NCI-H526 treated with DMSO at 0.1 percent for 48 hours (cell line): ENCODE measurements around the gene DNAJC19.
A peak's percentile ranks its signal among the peaks of the same experiment; 100 is the strongest.
"Not testable (repeated sequence)": the region's sequence is repeated elsewhere in the genome, so short reads cannot be mapped to it uniquely, and the experiment has no call there.

Experiments
- DNase-seq: peaks from one replicate; lab custom pipeline; 2025; lab: John Stamatoyannopoulos, UW

Gene DNAJC19

DNA sequence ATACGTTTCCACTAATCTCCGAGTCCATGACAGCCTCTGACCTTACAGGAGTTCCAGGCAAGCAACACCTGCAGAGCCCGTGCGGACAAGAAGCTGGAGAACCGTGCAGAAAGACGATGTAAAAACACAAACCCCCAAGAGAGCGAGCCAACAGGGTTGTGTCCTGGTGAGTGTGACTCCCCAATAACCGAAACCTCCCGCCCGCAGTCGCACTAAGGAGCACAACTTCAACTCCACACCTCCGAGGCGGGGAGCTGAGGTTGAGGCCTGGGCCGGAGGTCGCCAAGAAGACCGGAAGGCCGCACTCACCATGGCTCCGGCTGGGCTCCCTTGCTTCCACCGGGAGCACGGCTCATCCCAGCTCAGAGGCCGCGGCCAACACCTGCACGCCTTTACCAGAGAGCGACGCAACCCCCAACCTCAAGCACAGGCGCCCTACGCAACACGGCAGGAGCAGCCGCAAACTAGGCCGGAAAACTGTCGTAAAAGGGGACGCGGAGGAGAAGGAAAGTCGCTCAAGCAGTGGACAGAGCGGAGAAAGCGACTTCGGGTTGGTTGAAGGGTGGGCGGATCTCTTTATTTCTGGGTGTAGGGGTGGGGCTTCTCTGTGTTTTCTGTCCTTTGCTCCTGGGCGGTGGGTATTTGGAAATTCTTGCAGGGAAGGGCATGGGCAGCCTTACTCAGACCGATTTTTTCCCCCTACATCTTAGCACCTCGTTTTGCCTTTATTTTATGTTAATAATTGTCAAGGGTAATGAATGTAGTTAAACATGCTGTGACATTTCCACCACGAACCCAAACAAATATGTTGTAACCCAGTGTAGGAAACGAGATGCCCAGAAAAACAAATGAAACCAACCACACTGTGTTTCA is at the start of gene DNAJC19:
Gene DNAJC19 (minus strand): TSS at position 446 of the 873 bp plus-strand sequence. CDS start 134 bp downstream, at position 312.
- DNase-seq, result peak; percentile 95

DNA sequence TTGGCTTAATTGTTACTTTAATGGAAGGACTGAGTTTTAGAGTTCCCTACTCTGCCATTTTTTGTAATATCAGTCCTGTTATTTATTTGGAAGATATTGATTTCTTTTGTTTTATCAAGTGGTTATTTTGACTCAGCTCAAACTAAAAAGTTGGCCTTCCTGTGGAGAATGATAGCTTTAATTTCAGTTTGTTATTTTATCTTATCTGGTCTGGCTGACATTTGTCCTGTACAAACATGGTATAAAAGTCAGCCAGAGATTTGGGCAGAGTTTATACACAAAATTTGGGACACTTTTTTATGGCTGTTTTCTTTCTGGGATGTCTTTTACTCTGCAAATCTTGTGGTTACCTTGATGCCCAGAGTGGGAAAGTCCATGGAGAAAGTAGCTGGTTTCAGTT is 41.4 kb upstream of the DNAJC19 start:
- no peak for DNase-seq

DNA sequence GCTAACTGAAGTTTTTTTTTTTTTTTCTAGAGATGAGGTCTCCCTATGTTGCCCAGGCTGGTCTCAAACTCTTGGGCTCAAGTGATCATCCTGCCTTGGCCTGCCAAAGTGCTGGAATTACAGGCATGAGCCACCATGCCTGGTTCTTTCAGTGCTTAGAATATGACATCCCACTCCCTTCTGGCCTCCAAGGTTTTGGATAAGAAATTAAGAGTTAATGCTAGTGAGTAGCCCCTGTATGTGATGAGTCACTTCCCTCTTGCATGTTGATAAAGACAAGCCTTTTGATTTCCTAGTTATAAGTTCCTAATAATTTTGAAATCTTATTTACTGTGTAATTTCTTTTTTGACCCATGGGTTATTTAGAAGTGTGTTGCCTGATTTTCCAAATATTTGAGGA is 35.7 kb upstream of the DNAJC19 start:
- DNase-seq, result no peak

DNA sequence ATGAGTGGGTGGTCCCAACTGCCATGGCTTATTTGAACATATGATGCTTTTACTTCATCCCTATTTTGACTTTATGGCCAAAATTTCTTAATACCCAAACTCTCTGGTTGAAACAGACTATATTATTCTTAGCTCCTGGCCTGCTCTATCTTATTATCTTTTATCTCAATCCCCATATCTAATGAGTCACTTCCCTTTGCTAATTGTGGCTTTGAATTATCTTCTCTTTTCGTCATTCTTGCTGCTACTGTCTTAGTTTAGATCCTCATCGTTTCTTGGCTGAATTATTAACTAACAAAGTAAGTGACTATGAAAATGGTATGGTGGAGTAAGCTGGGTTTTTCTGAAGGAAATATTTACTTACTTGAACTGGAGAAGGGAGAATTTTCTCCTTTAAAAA is 28.2 kb upstream of the DNAJC19 start:
- DNase-seq, result no peak

DNA sequence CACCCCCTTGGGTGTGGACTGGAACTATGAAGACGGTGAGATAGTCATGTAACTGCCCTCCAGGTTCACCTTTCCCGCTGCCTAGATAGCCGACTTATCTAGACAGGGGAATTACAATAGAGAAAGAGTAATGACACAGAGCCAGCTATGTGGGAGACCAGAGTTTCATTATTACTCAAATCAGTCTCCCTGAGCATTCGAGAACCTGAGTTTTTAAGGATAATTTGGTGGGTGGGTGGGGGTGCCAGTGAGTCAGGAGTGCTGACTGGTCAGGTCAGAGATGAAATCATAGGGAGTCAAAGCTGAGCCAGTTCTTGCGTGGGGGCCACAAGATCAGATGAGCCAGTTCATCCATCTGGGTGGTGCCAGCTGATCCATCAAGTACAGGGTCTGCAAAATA is 19.7 kb upstream of the DNAJC19 start:
- DNase-seq, result no peak

DNA sequence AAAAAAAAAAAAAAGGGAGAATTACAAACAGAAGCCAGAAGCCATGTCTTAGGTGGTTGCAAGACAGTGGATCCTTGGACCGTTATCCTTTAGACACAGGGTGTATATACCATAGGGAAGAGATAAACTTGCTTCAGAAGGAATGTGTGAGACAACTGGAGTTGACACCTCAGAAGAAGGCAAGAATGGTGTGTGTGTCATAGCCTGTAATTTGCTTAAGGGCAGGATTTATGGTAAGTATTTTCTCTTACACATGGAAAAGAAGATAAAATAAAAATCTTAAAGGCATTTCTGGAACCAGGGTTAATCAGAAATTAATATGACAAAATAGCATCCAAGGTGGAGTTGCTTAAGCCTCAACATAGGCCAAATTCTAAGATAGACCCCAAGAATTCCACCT is 19.3 kb upstream of the DNAJC19 start:
- DNase-seq, result no peak

DNA sequence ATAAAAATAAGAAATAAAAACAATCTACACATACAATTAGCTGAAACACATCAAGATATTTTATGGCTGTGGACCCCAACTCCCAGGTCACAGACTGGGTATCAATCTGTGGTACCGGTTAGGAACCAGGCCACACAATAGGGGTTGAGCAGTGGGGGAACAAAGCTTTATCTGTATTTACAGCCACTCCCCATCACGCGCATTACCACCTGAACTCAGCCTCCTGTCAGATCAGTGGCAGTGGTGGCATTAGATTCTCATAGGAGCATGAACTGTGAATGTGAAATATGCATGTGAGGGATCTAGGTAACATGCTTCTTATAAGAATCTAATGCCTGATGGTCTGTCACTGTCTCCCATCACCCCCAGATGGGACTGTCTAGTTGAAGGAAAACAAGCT is 17.7 kb upstream of the DNAJC19 start:
- DNase-seq, result no peak

DNA sequence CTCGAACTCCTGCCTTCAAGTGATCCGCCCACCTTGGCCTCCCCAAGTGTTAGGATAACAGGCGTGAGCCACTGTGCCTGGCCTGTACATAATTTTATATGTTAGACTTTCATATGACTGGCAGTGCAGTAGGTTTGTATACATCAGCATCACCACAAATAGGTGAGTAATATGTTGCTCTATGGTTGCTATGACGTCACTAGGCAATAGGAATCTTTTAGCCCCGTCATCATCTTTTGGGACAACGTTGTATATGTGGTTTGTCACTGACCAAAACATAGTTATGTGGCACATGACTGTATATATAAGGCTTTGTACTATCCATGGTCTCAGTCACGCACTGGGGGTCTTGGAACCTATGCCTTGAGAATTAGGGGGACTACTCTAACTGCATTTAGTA is 17.0 kb upstream of the DNAJC19 start:
- DNase-seq, result no peak

DNA sequence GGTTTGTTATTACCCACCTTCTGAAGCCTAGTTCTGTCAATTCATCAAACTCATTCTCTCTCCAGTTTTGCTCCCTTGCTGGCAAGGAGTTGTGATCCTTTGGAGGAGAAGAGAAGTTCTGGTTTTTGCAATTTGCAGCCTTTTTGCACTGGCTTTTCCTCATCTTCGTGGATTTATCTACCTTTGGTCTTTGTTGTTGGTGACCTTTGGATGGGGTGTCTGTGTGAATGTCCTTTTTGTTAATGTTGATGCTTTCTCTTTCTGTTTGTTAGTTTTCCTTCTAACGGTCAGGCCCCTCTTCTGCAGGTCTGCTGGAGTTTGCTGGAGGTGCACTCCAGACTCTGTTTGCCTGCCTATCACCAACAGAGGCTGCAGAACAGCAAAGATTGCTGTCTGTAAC is 13.9 kb upstream of the DNAJC19 start:
- DNase-seq, result not testable (repeated sequence)

DNA sequence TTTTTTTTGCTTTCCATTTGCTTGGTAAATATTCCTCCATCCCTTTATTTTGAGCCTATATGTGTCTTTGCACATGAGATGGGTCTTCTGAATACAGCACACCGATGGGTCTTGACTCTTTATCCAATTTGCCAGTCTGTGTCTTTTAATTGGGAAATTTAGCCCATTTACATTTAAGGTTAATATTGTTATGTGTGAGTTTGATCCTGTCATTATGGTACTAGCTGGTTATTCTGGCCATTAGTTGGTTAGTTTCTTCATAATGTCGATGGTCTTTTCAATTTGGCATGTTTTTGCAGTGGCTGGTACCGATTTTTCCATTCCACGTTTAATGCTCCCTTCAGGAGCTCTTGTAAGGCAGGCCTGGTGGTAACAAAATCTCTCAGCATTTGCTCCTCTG is 12.8 kb upstream of the DNAJC19 start:
- DNase-seq, result not testable (repeated sequence)

DNA sequence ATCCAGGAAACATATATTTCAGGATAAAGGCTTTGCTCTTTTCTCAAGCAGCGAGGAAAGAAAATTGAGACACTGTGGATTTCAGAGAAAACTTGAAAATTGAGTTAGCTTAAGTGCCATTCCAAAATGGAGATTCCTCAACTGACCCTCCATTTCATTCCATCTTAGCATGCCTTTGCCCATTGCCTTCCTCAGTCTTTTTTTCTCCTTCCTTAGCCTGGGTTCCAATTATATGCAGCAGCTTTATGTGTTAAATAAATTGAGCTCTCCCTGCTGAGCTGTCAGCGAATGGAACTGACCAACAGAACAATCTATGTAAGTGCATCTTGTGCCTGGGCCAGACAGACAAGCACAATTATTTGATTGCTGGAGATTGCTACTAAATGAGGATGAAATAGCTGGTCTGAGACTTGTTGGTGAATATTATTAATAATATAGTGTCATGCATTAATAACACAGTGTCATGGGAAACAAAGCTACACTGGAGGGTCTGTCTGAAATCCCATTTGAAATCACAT is 6.9 kb upstream of the DNAJC19 start:
- no peak for DNase-seq

DNA sequence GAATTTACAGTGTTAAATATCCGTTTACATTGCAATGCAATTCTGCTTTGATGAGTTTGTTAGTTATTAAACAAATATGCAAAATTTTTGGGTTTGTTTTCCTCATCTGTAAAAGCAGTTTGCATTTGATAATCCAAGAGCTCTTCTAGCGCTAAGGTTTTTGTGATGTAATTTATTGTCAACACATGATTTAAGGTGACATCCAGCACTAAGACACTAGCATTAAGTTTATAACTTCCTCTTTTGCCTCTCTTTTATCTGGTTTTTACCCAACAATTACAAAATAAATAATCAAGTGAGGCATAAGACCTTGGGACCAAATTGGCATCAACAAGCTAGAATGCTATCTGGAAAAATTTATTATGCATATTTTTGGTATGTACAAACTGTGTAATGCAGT is 969 bp upstream of the DNAJC19 start:
- DNase-seq, result no peak

DNA sequence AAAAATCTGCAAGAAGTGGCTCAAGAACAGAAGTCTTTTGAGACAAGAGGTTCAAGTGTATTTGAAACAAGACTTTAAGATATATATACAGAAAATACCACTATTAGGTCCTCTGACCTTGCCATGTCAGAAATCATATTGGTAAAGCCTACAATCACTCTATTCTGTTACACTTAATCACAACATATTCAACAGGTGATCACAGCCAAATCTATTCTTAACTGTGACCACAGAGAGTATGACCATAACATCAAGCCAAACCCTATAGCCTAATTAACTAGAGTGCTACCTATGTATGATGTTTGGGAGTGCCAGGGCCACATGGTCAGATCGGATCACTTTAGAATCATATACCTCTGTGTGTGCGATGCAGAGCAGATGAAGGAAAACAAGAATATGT is 2.2 kb downstream of the DNAJC19 start:
- no peak for DNase-seq

DNA sequence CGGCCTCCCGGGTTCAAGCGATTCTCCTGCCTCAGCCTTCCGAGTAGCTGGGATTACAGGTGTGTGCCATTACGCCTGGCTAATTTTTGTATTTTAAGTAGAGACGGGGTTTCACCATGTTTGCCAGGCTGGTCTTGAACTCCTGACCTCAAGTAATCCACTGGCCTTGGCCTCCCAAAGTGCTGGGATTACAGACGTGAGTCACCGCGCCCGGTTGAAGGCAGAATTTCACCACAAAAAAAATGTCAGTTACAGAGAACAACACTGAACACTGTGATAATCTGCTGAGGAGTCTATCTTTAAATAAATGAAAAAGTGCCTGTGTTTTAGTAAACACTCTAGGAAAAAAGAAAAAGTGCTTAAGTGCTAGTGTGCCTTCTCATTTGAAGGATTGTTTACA is 3.2 kb downstream of the DNAJC19 start:
- not testable (repeated sequence) for DNase-seq

DNA sequence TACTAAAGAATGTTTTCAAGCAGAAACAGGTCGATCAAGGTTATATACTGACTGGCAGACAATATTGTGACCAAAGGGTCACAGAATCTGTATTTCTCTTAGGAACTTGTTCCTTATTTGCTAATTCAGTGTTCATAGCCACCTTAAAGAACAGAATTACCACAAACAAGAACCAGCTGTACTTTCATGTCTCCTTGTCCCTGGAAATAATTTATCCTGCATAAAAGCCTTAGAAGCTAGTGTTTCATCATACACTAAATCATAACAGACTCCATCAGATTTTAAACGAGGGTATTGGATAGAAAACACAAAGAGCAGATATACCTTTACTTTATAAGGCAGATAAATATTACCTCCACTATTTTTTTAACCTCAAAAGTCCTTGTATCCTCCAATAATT is 6.4 kb downstream of the DNAJC19 start:
- no peak for DNase-seq

DNA sequence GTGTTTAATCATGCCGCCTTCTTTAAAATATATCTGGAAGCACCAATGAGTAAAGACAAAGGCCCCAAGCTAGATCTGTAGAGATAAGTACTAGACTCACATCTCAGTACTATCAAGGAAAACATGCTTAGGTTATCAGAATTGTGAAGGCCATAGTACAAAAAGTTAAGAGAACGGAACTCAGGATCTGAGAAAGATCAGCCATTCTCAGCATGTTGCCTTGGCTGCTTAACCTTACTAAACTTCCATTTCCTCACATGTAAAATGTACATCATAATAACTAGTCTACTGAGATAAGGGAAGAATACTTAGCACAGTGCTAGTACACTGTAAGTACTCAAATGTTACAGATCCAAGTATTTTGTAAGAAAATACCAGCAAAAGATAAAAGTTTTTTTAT is 7.6 kb downstream of the DNAJC19 start:
- DNase-seq, result no peak

DNA sequence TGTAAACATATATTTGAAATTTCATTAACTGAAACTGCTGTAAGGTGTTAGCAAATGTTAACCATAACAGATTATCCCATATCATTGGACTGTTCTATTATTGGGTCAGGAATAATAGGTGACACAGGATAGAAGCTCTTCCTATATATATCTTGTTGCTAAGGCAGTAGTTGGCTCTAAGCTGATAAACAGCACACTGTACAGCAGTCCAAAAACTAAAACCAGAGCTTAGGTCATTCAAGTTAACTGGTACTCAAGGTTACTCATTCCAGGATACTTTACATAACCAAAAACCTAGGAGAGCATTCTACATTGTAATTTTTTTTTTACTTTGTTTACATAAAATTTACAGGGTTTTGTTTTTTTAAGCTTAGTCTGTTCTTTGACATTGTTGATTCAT is 8.9 kb downstream of the DNAJC19 start:
- DNase-seq, result no peak

DNA sequence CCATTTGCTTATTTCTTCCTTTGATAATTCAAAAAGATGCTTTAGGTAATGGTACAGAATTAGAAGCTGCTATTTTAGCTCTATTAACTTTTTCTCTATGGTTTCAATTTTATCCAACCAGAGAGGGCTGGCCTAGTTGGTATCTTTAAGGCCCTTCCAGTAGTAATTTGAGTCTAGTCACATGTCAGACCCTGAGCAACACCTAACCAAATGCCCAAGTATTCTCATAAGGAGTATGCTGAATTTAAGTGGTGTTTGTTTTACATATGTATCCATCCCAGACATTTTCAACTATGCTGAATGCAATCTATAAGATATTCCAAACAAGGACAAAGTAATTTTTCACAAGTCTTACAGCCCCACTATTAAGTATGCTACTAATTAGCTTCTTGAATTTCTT is 9.6 kb downstream of the DNAJC19 start:
- DNase-seq, result no peak

DNA sequence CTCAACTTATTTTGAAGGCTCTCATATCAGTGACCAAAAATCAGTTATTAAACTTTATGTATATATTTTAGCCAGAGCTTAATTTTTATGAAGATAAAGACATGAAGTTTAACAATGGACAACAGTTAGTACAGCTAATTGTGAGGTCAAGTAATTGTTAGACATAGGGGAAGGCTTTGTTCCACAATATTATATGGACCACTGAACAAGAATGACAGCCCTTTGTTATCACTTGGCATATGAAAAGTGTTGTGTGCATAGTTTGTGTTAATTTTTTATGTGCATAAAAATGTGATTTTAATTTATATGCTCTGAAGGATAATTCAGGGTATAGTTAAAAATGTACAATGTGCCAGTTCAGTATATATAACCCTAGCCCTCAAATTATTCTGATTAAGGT is 12.0 kb downstream of the DNAJC19 start:
- no peak for DNase-seq

DNA sequence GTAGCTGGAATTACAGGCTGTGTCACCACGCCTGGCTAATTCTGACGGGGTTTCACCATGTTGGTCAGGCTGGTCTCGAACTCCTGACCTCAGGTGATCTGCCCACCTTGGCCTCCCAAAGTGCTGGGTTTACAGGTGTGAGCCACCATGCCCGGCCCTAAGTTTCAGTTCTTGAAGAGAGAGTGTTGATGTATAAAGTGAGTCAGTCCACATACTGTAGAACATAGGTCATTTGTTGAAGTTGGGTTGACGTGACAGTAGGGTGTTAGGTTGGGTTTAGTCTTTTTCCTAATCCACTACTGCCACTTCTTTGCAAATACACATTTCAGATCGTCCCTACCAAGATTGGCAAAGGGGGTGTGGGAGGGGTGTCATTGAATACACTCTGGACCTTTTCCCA is 15.2 kb downstream of the DNAJC19 start:
- DNase-seq, result no peak

DNA sequence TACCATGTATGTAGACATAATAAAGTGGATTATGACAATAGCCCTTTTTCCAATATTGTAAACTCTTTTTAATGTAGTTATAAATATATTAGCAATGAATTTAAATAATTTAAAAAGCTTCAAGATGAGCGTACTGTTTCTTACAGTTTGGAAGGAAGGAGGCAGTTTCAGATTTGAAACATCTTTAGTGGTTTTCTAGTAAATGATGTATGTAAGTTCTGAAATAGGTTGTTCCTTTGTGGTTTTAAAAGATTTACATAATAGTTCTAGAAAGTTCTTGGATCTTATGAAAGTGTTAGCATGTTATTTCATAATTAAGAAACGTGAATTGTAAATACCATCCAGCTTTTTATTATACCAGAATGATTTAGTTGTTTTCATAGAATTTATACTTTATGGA is 16.0 kb downstream of the DNAJC19 start:
- DNase-seq, result no peak

DNA sequence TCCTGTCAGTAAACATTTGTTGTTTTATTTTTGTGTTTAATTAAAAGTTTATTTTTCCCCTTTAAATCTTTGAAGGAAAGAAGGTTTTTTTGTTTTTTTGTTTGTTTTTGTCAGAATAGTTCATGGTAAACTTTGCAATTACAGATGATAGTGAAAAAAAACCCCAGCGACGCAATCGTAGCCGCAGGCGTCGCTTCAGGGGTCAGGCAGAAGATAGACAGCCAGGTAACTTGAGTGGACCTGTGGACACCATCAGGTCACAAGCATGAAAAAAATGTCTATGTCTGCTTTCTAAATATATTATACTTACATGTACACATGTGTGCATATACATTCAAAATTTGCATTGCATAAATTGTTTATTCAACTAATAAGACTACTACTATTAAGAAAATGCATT is 18.6 kb downstream of the DNAJC19 start:
- no peak for DNase-seq

DNA sequence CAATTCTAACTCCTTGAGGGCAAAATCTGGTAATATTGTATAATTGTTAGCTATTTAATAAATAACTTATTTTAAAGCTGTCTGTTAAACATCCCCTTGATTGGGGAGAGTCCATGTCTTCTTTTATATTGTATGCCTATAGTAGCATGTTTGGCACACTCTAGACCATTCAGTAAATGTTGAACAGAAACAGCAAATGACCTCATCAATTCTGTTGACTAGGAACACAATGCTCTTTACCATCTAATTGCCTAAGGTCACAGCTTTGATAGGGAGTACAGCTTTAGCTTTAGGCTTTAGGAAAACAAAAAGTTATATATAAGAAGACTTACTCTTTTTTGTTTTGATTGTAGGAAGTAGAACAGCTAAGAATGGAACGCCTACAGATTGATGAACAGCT is 27.0 kb downstream of the DNAJC19 start:
- DNase-seq, result no peak

DNA sequence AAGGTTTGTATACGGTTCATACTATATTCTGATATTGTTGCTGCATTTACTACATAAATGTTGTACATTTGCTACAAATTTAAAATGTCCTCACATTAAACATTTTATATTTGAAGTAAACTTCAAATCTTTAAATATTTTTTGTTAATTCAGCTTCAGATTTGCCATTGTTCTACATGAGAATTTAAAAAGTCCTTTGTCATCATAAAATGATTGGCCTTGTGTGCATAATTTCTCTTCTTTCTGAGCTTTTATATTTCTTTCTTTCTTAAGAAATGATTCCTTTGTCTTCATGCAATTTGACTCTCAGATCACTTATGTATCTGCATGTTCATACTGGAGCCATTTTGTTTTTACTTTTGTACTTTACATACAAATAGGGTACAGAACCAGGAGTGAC is 28.0 kb downstream of the DNAJC19 start:
- DNase-seq, result no peak
